K562 (cell line): ENCODE data around the gene SLC25A26. TPM values are rescaled to one million over a fixed set of nuclear protein-coding genes. Genes with fewer than 3 reads are reported as not detected.

Source experiments
- ATAC-seq: fragments of 200-7000 bp; cut with Tn5 transposase; 3 replicates; pipeline ENCODE4 v1.9.1; 2020; ENCODE audit warnings: moderate library complexity
- BruUV-seq: library from RNA; stranded (reverse); fragments of 400-500 nt; replicated peaks from 2 replicates; lab custom pipeline; 2021; lab: Mats Ljungman, UMichigan
- CTCF ChIA-PET: fragments of 300-600 bp; formaldehyde crosslinking; extraction: SDS; loops from one replicate; lab custom pipeline; 2021; ENCODE audit warnings: low intra/inter-chr PET ratio; lab: Yijun Ruan, JAX
- POLR2A ChIA-PET: fragments of 300-600, 350-650 bp; sonication (Branson Sonifier 250); formaldehyde crosslinking; extraction: SDS; loops from one replicate; lab custom pipeline; 2021; ENCODE audit warnings: antibody characterized with exemption, inconsistent platforms; lab: Yijun Ruan, JAX
- DNase-seq, 4 experiments: peaks; one replicate each; pipeline versions ENCODE4 v3.0.0 to v3.0.0-alpha.2; 2011 to 2018; ENCODE audit warnings: low spot score in 3 of 4, mixed read lengths in 3 of 4; ENCODE audit errors: extremely low read depth in 1 of 4
- FAIRE-seq: peaks from 2 replicates; lab custom pipeline; 2011; peaks lifted over from hg19 to GRCh38; lab: Jason Lieb, UNC
- H2AFZ ChIP-seq: 2 replicates; pipeline ENCODE4 v1.6.0; 2011; ENCODE audit warnings: low read depth, low read length, control low read depth, inconsistent platforms
- H3K27ac ChIP-seq: fragments of 200-600 bp; 3 replicates; pipeline ENCODE4 v1.8.0; 2011; ENCODE audit warnings: low read depth, mild to moderate bottlenecking, control low read depth, inconsistent platforms, low read length, moderate library complexity, mixed read lengths; ENCODE audit errors: extremely low read depth
- H3K27me3 ChIP-seq, 2 experiments: fragments of 300-600 bp in 1 of 2; 2 replicates in 1 of 2; 3 replicates in 1 of 2; pipeline versions ENCODE4 v1.6.0 to v1.8.0; 2011; ENCODE audit warnings: inconsistent platforms in 2 of 2, low read length in 2 of 2, mild to moderate bottlenecking in 1 of 2, mixed read lengths in 1 of 2, moderate library complexity in 1 of 2; ENCODE audit not compliant: control insufficient read depth in 2 of 2, insufficient read depth in 2 of 2
- H3K36me3 ChIP-seq: fragments of 300-600 bp; 3 replicates; pipeline ENCODE4 v1.8.0; 2011; ENCODE audit warnings: mild to moderate bottlenecking, low read length, inconsistent platforms; ENCODE audit not compliant: control insufficient read depth, insufficient read depth
- H3K4me1 ChIP-seq, 2 experiments: fragments of 200-600 bp in 1 of 2; replicated peaks in 1 of 2; 2 replicates in 1 of 2; 3 replicates in 1 of 2; pipeline versions ENCODE4 v1.5.1 to v1.8.0; 2011; ENCODE audit warnings: inconsistent platforms in 2 of 2, low read length in 2 of 2, mild to moderate bottlenecking in 1 of 2, mixed read lengths in 1 of 2, moderate library complexity in 1 of 2; ENCODE audit not compliant: control insufficient read depth in 2 of 2, insufficient read depth in 2 of 2
- H3K4me2 ChIP-seq: 2 replicates; pipeline ENCODE4 v1.6.1; 2011; ENCODE audit warnings: low read length, control low read depth, inconsistent platforms, mixed read lengths; ENCODE audit not compliant: insufficient read depth
- H3K4me3 ChIP-seq: fragments of 200-600 bp; sonication (generic), shearing (Covaris generic); 2 replicates; pipeline ENCODE4 v1.5.1; 2016; ENCODE audit warnings: control low read depth, inconsistent platforms
- H3K79me2 ChIP-seq: fragments of 200-600 bp; 3 replicates; pipeline ENCODE4 v1.8.0; 2011; ENCODE audit warnings: low read length, inconsistent platforms; ENCODE audit not compliant: control insufficient read depth, insufficient read depth
- H3K9ac ChIP-seq, 2 experiments: 2 replicates each; pipeline versions ENCODE4 v1.6.0 to v1.6.1; 2011; ENCODE audit warnings: low read depth in 2 of 2, low read length in 2 of 2, control low read depth in 1 of 2, inconsistent platforms in 1 of 2, mild to moderate bottlenecking in 1 of 2, mixed read lengths in 1 of 2; ENCODE audit not compliant: insufficient read depth in 1 of 2
- H3K9me1 ChIP-seq: one replicate; pipeline ENCODE4 v1.6.0; 2011; ENCODE audit warnings: inconsistent platforms, mild to moderate bottlenecking, low read length, moderate library complexity; ENCODE audit not compliant: control insufficient read depth, insufficient read depth
- H3K9me3 ChIP-seq: replicated peaks from 2 replicates; pipeline ENCODE4 v1.5.1; 2011; ENCODE audit warnings: low read depth, low read length, inconsistent platforms; ENCODE audit not compliant: control insufficient read depth, insufficient read depth
- H4K20me1 ChIP-seq: replicated peaks from 2 replicates; pipeline ENCODE4 v1.6.1; 2011; ENCODE audit warnings: low read length, inconsistent platforms, mixed read lengths; ENCODE audit not compliant: control insufficient read depth, insufficient read depth
- RBM15 ChIP-seq: fragments of 200-400 bp; formaldehyde crosslinking; IDR thresholded peaks from 2 replicates; pipeline ENCODE4 v1.6.1; 2018; ENCODE audit warnings: mild to moderate bottlenecking, low read length, moderate library complexity; ENCODE audit not compliant: insufficient read depth
- ZNF143 ChIP-seq: sonication (generic); formaldehyde crosslinking; IDR thresholded peaks from 2 replicates; pipeline ENCODE4 v1.9.0; 2022; ENCODE audit warnings: mild to moderate bottlenecking, missing genetic modification reagents
- ZNF785 ChIP-seq: fragments of 250-450 bp; sonication (Bioruptor Pico); IDR thresholded peaks from 2 replicates; pipeline ENCODE4 v1.4.0; 2020; ENCODE audit warnings: mild to moderate bottlenecking
- in situ Hi-C: fragments of 300-500 bp; cut with MboI; formaldehyde crosslinking; loops from 4 replicates; pipeline ENCODE4 v1.15.0; 2018; ENCODE audit warnings: inconsistent platforms, mixed read lengths
- intact Hi-C: fragments of 100-400 bp; cut with micrococcal nuclease; formaldehyde crosslinking; loops from 2 replicates; pipeline ENCODE4 v1.14.2; 2022
- polyA plus RNA-seq, 8 experiments: library from polyadenylated mRNA; depleted of rRNA in 4 of 8; stranded (reverse) in 5 of 8; unstranded in 3 of 8; fragments of >200 nt; fragmentation: Nextera tagmentation in 2 of 8; fragmentation: Illumina TruSeq in 1 of 8; extraction: Ambion mirVana in 2 of 8; extraction: Trizol in 1 of 8; gene quantifications; 2 replicates each; pipeline versions ENCODE4 v1.2.1 to v1.2.3, GENCODE V29; 2011 to 2014; ENCODE audit warnings: inconsistent platforms in 1 of 8, missing spikeins in 1 of 8
- total RNA-seq, 7 experiments: library from RNA; depleted of rRNA in 6 of 7; stranded (reverse); fragments of >200 nt in 6 of 7; fragmentation: Illumina TruSeq in 2 of 7; extraction: Trizol in 2 of 7; gene quantifications; 2 replicates each; pipeline versions ENCODE4 v1.2.1 to v1.2.3, GENCODE V29; 2011 to 2021; ENCODE audit warnings: low replicate concordance in 1 of 7
- TF ChIP-seq, protein P1 (sequence below), 3 experiments: IDR thresholded peaks in 2 of 3; conservative IDR thresholded peaks in 1 of 3; 2 replicates each; pipeline ENCODE4 v1.5.1; 2011 to 2012; ENCODE audit warnings: low read length in 3 of 3, mild to moderate bottlenecking in 3 of 3, control low read depth in 2 of 3, improper control_type of control experiment in 1 of 3, inconsistent platforms in 1 of 3, low read depth in 1 of 3, mixed read lengths in 1 of 3, moderate library complexity in 1 of 3; ENCODE audit not compliant: insufficient read depth in 2 of 3
- TF ChIP-seq, protein P2 (sequence below): sonication (generic); formaldehyde crosslinking; IDR thresholded peaks from 2 replicates; pipeline ENCODE4 v1.8.1; 2023; ENCODE audit warnings: mild to moderate bottlenecking, missing genetic modification reagents, moderate library complexity

Gene SLC25A26
- total and polyA plus RNA-seq, 9 of the 15 experiments (the other 6 are each of a cell fraction or from before 2014, with no cell fraction given): 7.2 to 29.1 (median 12.6) TPM

DNA sequence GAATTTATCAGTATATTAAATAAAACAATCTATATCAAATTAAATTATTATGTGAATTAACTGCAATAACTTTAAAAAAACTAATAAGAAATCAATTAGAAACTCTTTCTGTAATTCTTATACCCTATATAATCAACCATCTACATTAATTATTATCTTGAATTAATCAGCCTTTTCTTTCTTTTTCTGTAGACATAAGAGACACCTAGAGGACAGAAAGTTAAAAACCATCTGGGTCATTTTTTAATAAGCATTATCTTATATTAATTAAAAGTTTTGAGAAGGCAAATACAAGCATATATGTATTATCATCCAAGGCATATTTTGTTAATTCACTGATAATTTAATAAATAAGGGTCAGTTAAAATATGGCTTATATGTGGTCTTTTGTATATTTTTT lies 24.2 kb upstream of the SLC25A26 start:
- H3K36me3 ChIP-seq: no peaks in the 10 kb centered on the region
- no peaks in the 10 kb centered on the region for H3K4me1 ChIP-seq
- in situ Hi-C loops (no loop called here), intact Hi-C loops (no loop called here)
- peaks cover 0 to 11% of the 10 kb centered on the region in 2 experiments; a peak in 2 of 5 replicates for H3K27me3 ChIP-seq
- FAIRE-seq (no peak), DNase-seq (no peak), ATAC-seq (no peak)
- no TSS peak for BruUV-seq
- no peak overlapping the region for H3K4me3 ChIP-seq
- H3K9ac ChIP-seq: no peak overlapping the region
- H4K20me1 ChIP-seq: no peaks in the 10 kb centered on the region
- CTCF ChIA-PET: no interaction called here
- H3K9me1 ChIP-seq: no peaks in the 10 kb centered on the region
- H3K27ac ChIP-seq: no peak overlapping the region
- no peaks in the 10 kb centered on the region for H3K9me3 ChIP-seq
- no peak overlapping the region for H2AFZ ChIP-seq
- TF ChIP-seq RBM15: no peak
- TF ChIP-seq, protein P1, sequence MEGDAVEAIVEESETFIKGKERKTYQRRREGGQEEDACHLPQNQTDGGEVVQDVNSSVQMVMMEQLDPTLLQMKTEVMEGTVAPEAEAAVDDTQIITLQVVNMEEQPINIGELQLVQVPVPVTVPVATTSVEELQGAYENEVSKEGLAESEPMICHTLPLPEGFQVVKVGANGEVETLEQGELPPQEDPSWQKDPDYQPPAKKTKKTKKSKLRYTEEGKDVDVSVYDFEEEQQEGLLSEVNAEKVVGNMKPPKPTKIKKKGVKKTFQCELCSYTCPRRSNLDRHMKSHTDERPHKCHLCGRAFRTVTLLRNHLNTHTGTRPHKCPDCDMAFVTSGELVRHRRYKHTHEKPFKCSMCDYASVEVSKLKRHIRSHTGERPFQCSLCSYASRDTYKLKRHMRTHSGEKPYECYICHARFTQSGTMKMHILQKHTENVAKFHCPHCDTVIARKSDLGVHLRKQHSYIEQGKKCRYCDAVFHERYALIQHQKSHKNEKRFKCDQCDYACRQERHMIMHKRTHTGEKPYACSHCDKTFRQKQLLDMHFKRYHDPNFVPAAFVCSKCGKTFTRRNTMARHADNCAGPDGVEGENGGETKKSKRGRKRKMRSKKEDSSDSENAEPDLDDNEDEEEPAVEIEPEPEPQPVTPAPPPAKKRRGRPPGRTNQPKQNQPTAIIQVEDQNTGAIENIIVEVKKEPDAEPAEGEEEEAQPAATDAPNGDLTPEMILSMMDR (IDR thresholded peaks at IDR 0.05 in 2 of 3, conservative IDR thresholded peaks at IDR 0.05 in 1 of 3; ENCODE audit: insufficient read depth in 2 of 3, low read depth in 1 of 3, low read length in 3 of 3): peak in 1 of 3 experiments; percentile 13; a peak in 1 of 6 replicates
- TF ChIP-seq, protein P2, sequence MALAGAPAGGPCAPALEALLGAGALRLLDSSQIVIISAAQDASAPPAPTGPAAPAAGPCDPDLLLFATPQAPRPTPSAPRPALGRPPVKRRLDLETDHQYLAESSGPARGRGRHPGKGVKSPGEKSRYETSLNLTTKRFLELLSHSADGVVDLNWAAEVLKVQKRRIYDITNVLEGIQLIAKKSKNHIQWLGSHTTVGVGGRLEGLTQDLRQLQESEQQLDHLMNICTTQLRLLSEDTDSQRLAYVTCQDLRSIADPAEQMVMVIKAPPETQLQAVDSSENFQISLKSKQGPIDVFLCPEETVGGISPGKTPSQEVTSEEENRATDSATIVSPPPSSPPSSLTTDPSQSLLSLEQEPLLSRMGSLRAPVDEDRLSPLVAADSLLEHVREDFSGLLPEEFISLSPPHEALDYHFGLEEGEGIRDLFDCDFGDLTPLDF (CRISPR knock-in tag): no peak
- TF ChIP-seq ZNF143: no peak
- no peak for TF ChIP-seq ZNF785 (CRISPR knock-in tag)
- POLR2A ChIA-PET: no interaction called here
- no peaks in the 10 kb centered on the region for H3K79me2 ChIP-seq
- no peak overlapping the region for H3K4me2 ChIP-seq
